GM12878 (cell line): ENCODE measurements around the gene KIF2C. TPM values are rescaled to one million over a fixed set of nuclear protein-coding genes. Genes with fewer than 3 reads are reported as not detected.
A peak's percentile ranks its signal among the peaks of the same experiment; 100 is the strongest.

ENCODE experiments used
- ASH2L ChIP-seq: fragments of 300-600, 200-600 bp; sonication (generic); IDR thresholded peaks from 2 replicates; pipeline ENCODE4 v1.6.1; 2017; ENCODE audit warnings: low read depth, mild to moderate bottlenecking, borderline replicate concordance
- ATF2 ChIP-seq: IDR thresholded peaks from 2 replicates; pipeline ENCODE4 v1.6.1; 2012; ENCODE audit warnings: low read length, inconsistent platforms
- CBX3 ChIP-seq: fragments of 200-600 bp; sonication (generic); IDR thresholded peaks from 2 replicates; pipeline ENCODE4 v1.6.1; 2016; ENCODE audit warnings: low read depth, borderline replicate concordance
- CEBPZ ChIP-seq: fragments of 150-350 bp; IDR thresholded peaks from 2 replicates; pipeline ENCODE4 v1.6.1; 2016; ENCODE audit warnings: low read depth, low read length
- CTCF ChIP-seq, 3 experiments: IDR thresholded peaks in 2 of 3; conservative IDR thresholded peaks in 1 of 3; 2 replicates each; pipeline ENCODE4 v1.5.1; 2011; ENCODE audit warnings: low read depth in 3 of 3, low read length in 3 of 3, mild to moderate bottlenecking in 3 of 3, control low read depth in 2 of 3, moderate library complexity in 2 of 3, inconsistent platforms in 1 of 3, mixed read lengths in 1 of 3; ENCODE audit not compliant: control insufficient read depth in 2 of 3, insufficient read depth in 1 of 3; ENCODE audit errors: extremely low read depth in 1 of 3
- E2F4 ChIP-seq: IDR thresholded peaks from 2 replicates; pipeline ENCODE4 v1.6.1; 2012; ENCODE audit warnings: low read depth, low read length, improper control_type of control experiment
- EGR1 ChIP-seq, 2 experiments: IDR thresholded peaks; 1 replicate in 1 of 2; 2 replicates in 1 of 2; pipeline ENCODE4 v1.6.1; 2011 to 2012; ENCODE audit warnings: low read depth in 2 of 2, low read length in 2 of 2, borderline replicate concordance in 1 of 2, mild to moderate bottlenecking in 1 of 2, moderate library complexity in 1 of 2
- GATAD2B ChIP-seq: fragments of 450-650 bp; conservative IDR thresholded peaks from 2 replicates; pipeline ENCODE4 v1.6.1; 2017; ENCODE audit warnings: low read depth, mild to moderate bottlenecking, moderate library complexity
- KAT2A ChIP-seq: conservative IDR thresholded peaks from 2 replicates; pipeline ENCODE4 v1.6.1; 2011; ENCODE audit warnings: low read depth, low read length; ENCODE audit not compliant: control insufficient read depth
- KDM1A ChIP-seq: fragments of 200-600 bp; sonication (generic); IDR thresholded peaks from 2 replicates; pipeline ENCODE4 v1.6.1; 2016; ENCODE audit warnings: borderline replicate concordance
- LARP7 ChIP-seq: fragments of 450-650 bp; IDR thresholded peaks from 2 replicates; pipeline ENCODE4 v1.6.1; 2017; ENCODE audit warnings: mild to moderate bottlenecking
- NR2F1 ChIP-seq: fragments of 450-650 bp; conservative IDR thresholded peaks from 2 replicates; pipeline ENCODE4 v1.6.1; 2017; ENCODE audit warnings: mild to moderate bottlenecking
- POLR2A ChIP-seq: IDR thresholded peaks from 2 replicates; pipeline ENCODE4 v1.6.1; 2011; ENCODE audit warnings: low read depth, mild to moderate bottlenecking, low read length
- POLR2AphosphoS5 ChIP-seq: IDR thresholded peaks from 2 replicates; pipeline ENCODE4 v1.6.1; 2011; ENCODE audit warnings: mild to moderate bottlenecking, low read length, inconsistent platforms
- RAD51 ChIP-seq: fragments of 450-650 bp; IDR thresholded peaks from 2 replicates; pipeline ENCODE4 v1.6.1; 2016; ENCODE audit warnings: moderate library complexity, mild to moderate bottlenecking, inconsistent platforms
- SRF ChIP-seq, 2 experiments: IDR thresholded peaks; 2 replicates each; pipeline ENCODE4 v1.6.1; 2011; ENCODE audit warnings: low read depth in 2 of 2, low read length in 2 of 2, mild to moderate bottlenecking in 1 of 2, moderate library complexity in 1 of 2
- TAF1 ChIP-seq: IDR thresholded peaks from 2 replicates; pipeline ENCODE4 v1.6.1; 2011; ENCODE audit warnings: mild to moderate bottlenecking, low read depth, low read length, borderline replicate concordance
- ZBTB4 ChIP-seq: fragments of 450-650 bp; formaldehyde crosslinking; IDR thresholded peaks from 2 replicates; pipeline ENCODE4 v1.4.0; 2022; ENCODE audit warnings: mild to moderate bottlenecking, moderate library complexity
- polyA plus RNA-seq, 11 experiments: library from polyadenylated mRNA; depleted of rRNA in 4 of 11; unstranded in 6 of 11; stranded (reverse) in 5 of 11; fragments of >200 nt; fragmentation: Nextera tagmentation in 4 of 11; fragmentation: Illumina TruSeq in 1 of 11; extraction: Ambion mirVana in 4 of 11; extraction: Trizol in 1 of 11; gene quantifications; 1 replicate in 1 of 11; 2 replicates in 10 of 11; pipeline versions ENCODE4 v1.2.1 to v1.2.3, GENCODE V29; 2011 to 2016; ENCODE audit warnings: inconsistent platforms in 2 of 11, missing spikeins in 2 of 11, low read depth in 1 of 11
- total RNA-seq, 4 experiments: library from RNA; depleted of rRNA in 3 of 4; stranded (reverse); fragments of >200 nt in 3 of 4; fragmentation: Illumina TruSeq in 1 of 4; extraction: Trizol in 1 of 4; gene quantifications; 2 replicates each; pipeline versions ENCODE4 v1.2.1 to v1.2.3, GENCODE V29; 2013 to 2021

The KIF2C gene
- total and polyA plus RNA-seq, 10 of the 15 experiments (the other 5 are each of a cell fraction or from before 2014, with no cell fraction given) = 42.3 to 104 (median 83.8) TPM

GRCh38 chr1:44730741-44731512, 8.7 kb upstream of the KIF2C start, which contains the start of gene RNU5D-1 (continued):
- TF ChIP-seq E2F4 = no peak
- peak; percentile 56; the same call in 1 of the 2 replicates for TF ChIP-seq GATAD2B
- 0 out of 2 replicates have a peak, but pooled peaks have one; percentile 32 for TF ChIP-seq ASH2L
- no peak for TF ChIP-seq NR2F1
- TF ChIP-seq ZBTB4 (CRISPR knock-in tag) = peak; percentile 99
- TF ChIP-seq CEBPZ = peak; percentile 58; the same call in 1 of the 2 replicates
- peak in 1 of 2 experiments; percentile 82; a peak in 2 of 3 replicates for TF ChIP-seq EGR1 (IDR thresholded peaks at IDR 0.05; ENCODE audit: borderline replicate concordance in 1 of 2, low read depth in 2 of 2, low read length in 2 of 2)
- TF ChIP-seq KAT2A = no peak; the same call in 1 of the 2 replicates
- TF ChIP-seq RAD51 = peak; percentile 51; the same call in 1 of the 2 replicates
- TF ChIP-seq CTCF (IDR thresholded peaks at IDR 0.05 in 2 of 3, conservative IDR thresholded peaks at IDR 0.05 in 1 of 3; ENCODE audit: control insufficient read depth in 2 of 3, extremely low read depth in 1 of 3, insufficient read depth in 1 of 3, low read depth in 3 of 3, low read length in 3 of 3) = peak; percentile 72 to 88 (median 83)
- peak; percentile 25; the same call in 1 of the 2 replicates for TF ChIP-seq TAF1
- peak in 1 of 2 experiments; percentile 89; a peak in 2 of 4 replicates for TF ChIP-seq SRF (IDR thresholded peaks at IDR 0.05; ENCODE audit: low read depth in 2 of 2, low read length in 2 of 2)
- TF ChIP-seq POLR2AphosphoS5 = peak; percentile 100
- peak; percentile 52; the same call in 1 of the 2 replicates for TF ChIP-seq LARP7
- TF ChIP-seq POLR2A = peak; percentile 96
- no peak for TF ChIP-seq CBX3
- TF ChIP-seq ATF2 = peak; percentile 99
- no peak for TF ChIP-seq KDM1A
